Suppressor macrophage treated with lipopolysaccharide for 1 hour (primary cell): ENCODE results near the gene SLFN12L.
"Not testable (repeated sequence)": the region's sequence is repeated elsewhere in the genome, so short reads cannot be mapped to it uniquely, and the experiment has no call there.

Source experiments
- DNase-seq, 3 donors: peaks; one replicate each; pipeline ENCODE4 v3.0.0-alpha.2; 2020 to 2022

Gene SLFN12L

GRCh38 chr17:35541434-35541833, 4.0 kb upstream of the SLFN12L start:
- DNase-seq: no peak

GRCh38 chr17:35540589-35541404, 3.3 kb upstream of the SLFN12L start:
- peak; percentile 78 to 85 (median 82) for DNase-seq

- DNase-seq: no peak
These were observed 2.2 kb upstream of the SLFN12L start for GRCh38 chr17:35539659-35540026.

GRCh38 chr17:35536664-35537171, 760 bp downstream of the SLFN12L start:
- DNase-seq: no peak

- DNase-seq: not testable (repeated sequence)
These were observed 2.1 kb downstream of the SLFN12L start for GRCh38 chr17:35535406-35535805.

- no peak for DNase-seq
These were observed 2.8 kb downstream of the SLFN12L start for GRCh38 chr17:35534576-35535093.

GRCh38 chr17:35531160-35531559, 6.3 kb downstream of the SLFN12L start:
- DNase-seq: no peak

GRCh38 chr17:35529866-35530265, 7.6 kb downstream of the SLFN12L start:
- DNase-seq: no peak

- not testable (repeated sequence) for DNase-seq
These were observed 8.2 kb downstream of the SLFN12L start for GRCh38 chr17:35529326-35529725.

GRCh38 chr17:35523296-35523695, 14.2 kb downstream of the SLFN12L start:
- peak; percentile 30 to 36 (median 32) for DNase-seq

GRCh38 chr17:35521654-35522256, 15.7 kb downstream of the SLFN12L start:
- DNase-seq: peak; percentile 35 to 48 (median 47)

- DNase-seq: peak in 1 of 3 donors; percentile 23
These were observed 16.3 kb downstream of the SLFN12L start for GRCh38 chr17:35521150-35521549.

GRCh38 chr17:35519906-35520442, 17.5 kb downstream of the SLFN12L start:
- DNase-seq: no peak

GRCh38 chr17:35519439-35519838, 18.0 kb downstream of the SLFN12L start:
- DNase-seq: no peak

GRCh38 chr17:35518431-35518830, 19.0 kb downstream of the SLFN12L start:
- not testable (repeated sequence) for DNase-seq

GRCh38 chr17:35515027-35515426, 22.5 kb downstream of the SLFN12L start:
- no peak for DNase-seq

- no peak for DNase-seq
These were observed 22.9 kb downstream of the SLFN12L start for GRCh38 chr17:35514564-35514963.

GRCh38 chr17:35510052-35510451, 27.4 kb downstream of the SLFN12L start:
- no peak for DNase-seq

GRCh38 chr17:35507714-35508113, 29.8 kb downstream of the SLFN12L start:
- not testable (repeated sequence) for DNase-seq

- no peak for DNase-seq
These were observed 37.9 kb downstream of the SLFN12L start for GRCh38 chr17:35499548-35499947.

GRCh38 chr17:35498448-35499178, 38.9 kb downstream of the SLFN12L start:
- DNase-seq: no peak

- no peak for DNase-seq
These were observed 40.8 kb downstream of the SLFN12L start for GRCh38 chr17:35496451-35497290.
